ENCODE measurements around the gene ARL13B. TPM values are rescaled to one million over a fixed set of nuclear protein-coding genes. Genes with fewer than 3 reads are reported as not detected.
"Not testable (repeated sequence)": the region's sequence is repeated elsewhere in the genome, so short reads cannot be mapped to it uniquely, and the experiment has no call there.

ARL13B gene
- total RNA-seq, 1 donor from 2014 or later, result 10.0 TPM

- DNase-seq (ENCODE audit: low spot score), result no peak
Measured at GRCh38 chr3:93994056-93994455, 14.1 kb downstream of the ARL13B start.

DNA sequence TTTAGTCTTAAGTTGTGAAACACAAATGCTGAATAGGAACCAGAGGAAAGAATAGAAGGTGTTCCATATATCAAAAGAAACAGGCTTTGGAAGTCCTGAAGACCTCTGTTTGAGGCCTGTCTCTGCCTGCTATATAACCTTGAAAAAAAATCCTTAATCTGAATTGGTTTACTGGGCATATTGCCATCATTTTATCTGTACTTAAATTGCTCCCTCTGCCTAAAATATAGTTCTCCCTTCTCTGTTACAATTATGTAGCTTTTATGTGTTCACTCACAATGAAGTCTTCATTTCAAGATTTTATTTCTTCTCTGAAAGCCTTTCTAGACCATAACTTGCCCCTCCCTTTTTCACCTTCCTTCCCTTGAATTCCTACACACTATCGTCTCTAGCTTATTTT lies 21.2 kb downstream of the ARL13B start:
- DNase-seq (ENCODE audit: low spot score), result no peak

- no peak for DNase-seq (ENCODE audit: low spot score)
Measured at GRCh38 chr3:94001827-94002495, 22.0 kb downstream of the ARL13B start.

DNA sequence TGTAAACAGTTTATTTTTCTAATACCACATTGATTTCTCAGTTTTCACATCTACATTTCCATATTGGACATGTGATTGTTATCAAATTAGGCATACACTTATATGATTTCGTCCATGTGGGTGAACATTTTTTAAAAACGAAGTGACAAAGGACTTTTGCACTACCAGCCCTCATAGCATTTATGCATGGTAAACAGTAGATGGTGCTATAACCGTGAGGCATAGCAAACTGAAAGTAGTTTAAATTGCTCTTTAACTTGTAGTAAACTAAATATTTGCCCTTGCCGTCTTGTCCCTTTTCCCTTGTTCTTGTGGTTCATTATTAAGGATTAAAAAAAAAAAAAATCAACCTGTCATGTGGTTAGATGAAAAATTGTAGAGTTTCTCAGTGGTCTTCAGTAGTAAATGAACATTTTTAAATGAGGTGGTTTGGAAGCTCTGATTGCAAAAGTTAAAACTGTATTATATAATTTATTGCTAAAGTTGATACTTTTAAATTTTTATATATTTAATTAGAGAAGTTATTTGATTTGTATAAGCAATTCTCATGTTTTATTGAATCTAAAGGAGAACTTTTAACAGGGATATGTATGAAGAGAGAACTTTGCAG lies 24.5 kb downstream of the ARL13B start:
- DNase-seq (ENCODE audit: low spot score), result no peak

DNA sequence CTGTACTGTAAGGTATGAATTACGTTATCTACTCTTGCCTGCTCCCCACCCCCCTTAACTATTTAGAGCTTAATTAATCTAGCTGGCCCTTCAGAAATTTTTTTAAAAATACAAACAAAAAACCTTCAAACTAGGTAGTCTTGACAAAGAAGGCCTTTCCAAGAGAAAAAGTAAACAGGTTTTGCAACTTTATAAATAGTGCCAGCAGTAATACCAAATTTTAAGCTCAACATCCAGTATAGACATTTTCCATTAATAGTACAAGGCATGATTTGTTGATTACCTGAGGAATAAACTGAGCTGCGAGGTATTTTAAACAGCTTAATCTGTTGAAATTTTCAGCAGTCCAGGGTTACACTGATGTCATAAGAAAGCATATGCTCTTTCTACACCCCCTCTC lies 28.3 kb downstream of the ARL13B start:
- no peak for DNase-seq (ENCODE audit: low spot score)

- DNase-seq (ENCODE audit: low spot score), result no peak
Measured at GRCh38 chr3:94009608-94010007, 29.7 kb downstream of the ARL13B start.

DNA sequence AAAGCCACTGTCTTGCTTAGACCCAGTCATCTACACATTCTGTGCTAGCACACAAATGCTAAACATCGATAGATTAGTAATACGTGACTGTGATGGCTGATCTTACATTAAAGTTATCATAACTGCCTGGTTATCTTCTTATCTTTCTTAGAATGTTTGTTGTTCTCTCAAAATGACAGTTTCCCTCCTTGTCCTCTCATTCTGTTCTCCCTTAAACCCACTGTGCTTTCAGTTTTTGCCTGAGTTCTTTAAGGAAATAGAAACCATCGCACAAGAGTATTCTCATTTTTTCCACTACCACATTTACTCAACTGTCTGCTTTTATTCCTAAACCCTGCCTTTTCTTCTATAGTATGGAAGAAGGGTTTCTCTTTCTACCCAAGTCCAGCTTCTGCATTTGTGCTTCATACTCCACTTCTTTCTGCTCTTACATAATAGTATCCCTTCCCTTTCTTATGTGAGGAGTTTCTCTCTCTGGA lies 31.3 kb downstream of the ARL13B start:
- DNase-seq (ENCODE audit: low spot score), result no peak

- DNase-seq (ENCODE audit: low spot score), result no peak
Measured at GRCh38 chr3:94012185-94012584, 32.2 kb downstream of the ARL13B start.

DNA sequence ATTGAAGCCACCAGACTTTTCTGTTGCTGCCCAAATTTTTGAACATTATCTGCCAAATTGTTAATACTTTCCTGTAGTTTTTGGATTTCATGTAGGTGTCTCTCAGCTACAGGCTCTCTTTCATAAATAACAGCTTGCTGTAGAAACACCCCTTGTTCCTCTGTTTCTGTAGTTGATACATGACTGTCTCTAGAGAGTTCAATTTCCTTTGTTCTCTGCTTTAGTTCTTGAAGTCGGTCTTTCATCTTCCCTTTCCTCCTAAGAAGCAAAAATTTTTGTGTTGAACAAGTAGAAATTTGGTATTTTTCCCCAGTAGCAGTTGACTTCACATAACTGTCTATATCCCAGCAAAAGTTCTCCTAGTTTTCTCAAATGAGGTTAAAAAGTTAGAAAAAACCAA lies 35.1 kb downstream of the ARL13B start:
- DNase-seq (ENCODE audit: low spot score), result no peak

DNA sequence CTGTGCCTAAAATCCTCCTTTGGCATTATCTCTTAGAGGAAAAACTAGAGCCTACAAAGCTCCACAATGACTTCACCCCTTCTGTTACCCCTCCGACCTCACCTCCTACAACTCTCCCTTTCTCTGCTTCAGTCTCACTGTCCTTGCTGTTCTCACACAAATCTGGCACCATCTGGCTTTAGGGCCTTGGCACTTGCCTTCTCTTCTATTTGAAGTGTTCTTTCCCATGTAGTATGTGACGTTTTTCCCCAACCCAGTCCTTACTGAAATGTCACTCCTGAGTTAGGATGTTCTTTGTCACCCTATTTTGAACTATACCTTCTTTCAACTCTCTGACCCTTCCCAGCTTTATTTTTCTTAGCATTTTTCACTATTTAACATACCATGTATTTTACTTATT lies 39.7 kb downstream of the ARL13B start:
- DNase-seq (ENCODE audit: low spot score), result no peak

- no peak for DNase-seq (ENCODE audit: low spot score)
Measured at GRCh38 chr3:94020293-94020692, 40.3 kb downstream of the ARL13B start.

GRCh38 chr3:94024385-94024784 lies 44.4 kb downstream of the ARL13B start:
- no peak for DNase-seq (ENCODE audit: low spot score)

DNA sequence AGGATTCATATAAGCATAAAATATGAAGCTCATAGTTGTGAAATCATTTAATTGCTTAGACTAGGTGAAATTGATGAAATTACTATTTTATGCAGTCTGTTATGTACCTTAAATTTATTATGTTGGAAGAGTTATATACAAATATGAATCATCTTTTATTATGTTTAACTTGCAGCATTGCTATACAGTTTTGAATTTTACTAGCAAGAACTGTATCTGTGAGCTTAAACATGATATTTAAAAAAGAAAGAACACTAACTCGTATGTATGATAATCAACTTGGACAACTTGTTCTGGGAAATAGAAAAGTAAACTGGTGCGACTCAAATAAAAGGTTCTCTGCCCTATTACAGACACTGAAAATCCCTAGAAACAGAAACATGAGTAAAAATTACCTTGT lies 46.7 kb downstream of the ARL13B start:
- no peak for DNase-seq (ENCODE audit: low spot score)

DNA sequence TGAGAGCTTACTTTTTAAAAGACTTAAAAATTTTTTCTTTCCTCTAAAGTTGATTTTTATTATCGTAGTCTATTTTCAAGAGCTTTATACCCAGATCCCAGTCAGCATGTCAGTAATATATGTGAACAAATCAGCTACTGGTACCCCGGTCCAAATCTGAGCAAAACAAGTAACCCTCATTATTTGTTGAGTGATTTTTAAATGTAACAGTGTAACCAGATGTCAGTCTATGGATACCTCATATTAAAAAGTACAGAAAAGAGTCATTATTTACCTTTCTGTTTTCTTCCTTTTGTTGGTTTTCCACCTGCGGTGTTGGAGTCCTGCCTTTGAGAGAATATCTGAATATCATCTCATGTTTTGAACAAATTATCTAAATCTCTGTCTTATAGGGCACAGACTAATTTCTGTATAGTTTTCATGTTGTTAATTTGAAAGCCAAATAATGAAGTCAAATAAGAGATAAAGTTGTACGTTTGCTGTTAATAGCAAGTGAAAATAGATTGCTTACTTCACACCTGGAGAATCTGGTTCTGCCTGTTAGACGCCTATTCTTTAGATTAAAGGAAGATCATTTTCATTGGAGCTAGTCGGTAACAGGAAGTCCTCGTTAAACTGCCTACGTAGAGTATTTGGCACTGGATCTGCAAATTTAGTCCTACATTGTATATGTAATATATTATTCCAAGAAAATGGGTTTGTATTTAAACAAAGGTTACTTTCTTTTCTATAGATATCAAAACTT lies 48.3 kb downstream of the ARL13B start, which contains the start of gene STX19:
TSS of gene STX19 (minus strand) at position 505 of the 745 bp plus-strand sequence. CDS start 13,328 bp downstream, outside the sequence.
- DNase-seq (ENCODE audit: low spot score), result no peak

GRCh38 chr3:94036909-94037507 lies 57.1 kb downstream of the ARL13B start:
- DNase-seq (ENCODE audit: low spot score), result no peak

- no peak for DNase-seq (ENCODE audit: low spot score)
Measured at GRCh38 chr3:94043285-94043684, 63.3 kb downstream of the ARL13B start.

- DNase-seq (ENCODE audit: low spot score), result not testable (repeated sequence)
Measured at GRCh38 chr3:94044100-94044936, 64.4 kb downstream of the ARL13B start.

DNA sequence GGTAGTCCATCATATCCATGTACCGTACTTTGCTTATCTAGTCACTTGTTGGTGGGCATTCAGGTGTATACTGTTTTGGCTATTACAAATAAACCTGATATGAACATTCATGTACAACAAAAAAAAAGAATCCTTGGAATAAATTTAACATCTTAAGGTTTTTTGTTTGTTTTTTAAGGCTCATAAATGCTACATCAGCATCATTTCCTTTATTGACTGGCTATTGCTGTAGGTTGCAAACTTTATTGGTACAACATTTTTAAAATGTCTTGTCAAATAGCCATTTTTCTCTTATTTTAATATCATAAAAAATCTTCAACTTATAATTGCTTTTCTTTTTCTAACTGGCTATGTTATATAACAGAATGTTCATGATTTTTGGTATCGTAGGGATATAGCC lies 66.6 kb downstream of the ARL13B start:
- no peak for DNase-seq (ENCODE audit: low spot score)

DNA sequence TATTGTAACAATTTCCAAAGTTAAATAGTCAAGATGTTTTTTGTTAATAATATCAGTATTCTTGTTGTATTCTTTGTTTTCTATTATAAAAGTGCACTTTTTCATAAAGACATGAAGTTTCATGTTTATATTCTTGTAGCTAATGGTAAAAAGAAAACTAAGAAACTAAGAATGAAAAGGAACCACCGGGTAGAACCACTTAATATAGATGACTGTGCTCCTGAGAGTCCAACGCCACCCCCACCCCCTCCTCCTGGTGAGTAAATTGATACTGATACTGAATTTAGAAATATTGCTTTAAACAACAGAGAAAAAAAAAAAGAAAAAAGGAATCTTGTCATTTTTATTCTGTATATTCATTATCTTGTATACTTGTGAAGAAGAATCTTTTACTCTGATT lies 69.3 kb downstream of the ARL13B start:
- DNase-seq (ENCODE audit: low spot score), result no peak

- no peak for DNase-seq (ENCODE audit: low spot score)
Measured at GRCh38 chr3:94050546-94050945, 70.6 kb downstream of the ARL13B start.

- no peak for DNase-seq (ENCODE audit: low spot score)
Measured at GRCh38 chr3:94061297-94061696, 81.3 kb downstream of the ARL13B start.

All from mesenteric fat pad (tissue), 1 donor.